Left ventricle myocardium inferior (tissue), 1 donor: ENCODE results near the gene COBLL1. TPM values are rescaled to one million over a fixed set of nuclear protein-coding genes. Genes with fewer than 3 reads are reported as not detected.

ENCODE experiments used
- DNase-seq: peaks from one replicate; pipeline ENCODE4 v3.0.0-alpha.2; 2020
- H3K27ac ChIP-seq: fragments of 200-600 bp; replicated peaks from 2 replicates; pipeline ENCODE4 v1.8.0; 2021
- H3K27me3 ChIP-seq: fragments of 200-600 bp; 2 replicates; pipeline ENCODE4 v1.8.0; 2021; ENCODE audit warnings: low read depth
- H3K36me3 ChIP-seq: fragments of 200-600 bp; 2 replicates; pipeline ENCODE4 v1.8.0; 2021
- H3K4me1 ChIP-seq: fragments of 200-600 bp; 2 replicates; pipeline ENCODE4 v1.8.0; 2021
- H3K4me3 ChIP-seq: fragments of 200-600 bp; 2 replicates; pipeline ENCODE4 v1.8.0; 2021; ENCODE audit warnings: mild to moderate bottlenecking, moderate library complexity
- H3K9me3 ChIP-seq: fragments of 200-600 bp; replicated peaks from 2 replicates; pipeline ENCODE4 v1.8.0; 2021
- CTCF ChIP-seq: fragments of 200-600 bp; IDR thresholded peaks from 2 replicates; pipeline ENCODE4 v1.8.0; 2021; ENCODE audit warnings: antibody characterized with exemption, mild to moderate bottlenecking, borderline replicate concordance
- intact Hi-C: fragments of 100-400 bp; cut with micrococcal nuclease; formaldehyde crosslinking; loops from one replicate; pipeline ENCODE4 v1.11.0; 2022
- long read RNA-seq: library from polyadenylated mRNA; unstranded; transcript quantifications from one replicate; pipeline ENCODE4 v2.0.0, GENCODE V29; 2021
- total RNA-seq: library from RNA; stranded (reverse); fragmentation: NEBNext Ultra II Directional; extraction: Animal tissue kit (Norgen Biotek cat#: 25700); gene quantifications from one replicate; pipeline ENCODE4 v1.2.1, GENCODE V29; 2021
- donor health status: DM: no; HTN: yes; CAD: no; lungs with severe emphysema.

The COBLL1 gene
- 15.3 TPM for total RNA-seq
- long read RNA-seq, partial matches to known transcripts: 2 of 8 reads
- long read RNA-seq, other reads (novel, unspliced or antisense): 6 of 8 reads

GRCh38 chr2:164841719-164842623 lies at the start of gene COBLL1:
Gene COBLL1, minus strand, starts transcription at chr2:164841823. Its CDS starts 627 bp downstream, at chr2:164841196.
- H3K4me3 ChIP-seq: peak within 1 kb of the TSS; percentile 90
- peak; percentile 90 for TF ChIP-seq CTCF
- intact Hi-C loops: loop anchor here (5.0 kb wide), 1 partner anchor 70 kb away; no protein-coding TSS in a partner anchor
- peak; percentile 78 for DNase-seq
- H3K27me3 ChIP-seq: no peaks in the 10 kb centered on the region
- H3K27ac ChIP-seq: peak within 1 kb of the TSS; percentile 97
- H3K4me1 ChIP-seq: peaks cover 50% of the 10 kb centered on the region
- no peaks in the 10 kb centered on the region for H3K9me3 ChIP-seq
- no peaks in the 10 kb centered on the region for H3K36me3 ChIP-seq

- no peak overlapping the region for H3K4me3 ChIP-seq
- intact Hi-C loops: no loop called here
- no peaks in the 10 kb centered on the region for H3K9me3 ChIP-seq
- H3K4me1 ChIP-seq: peaks cover 4% of the 10 kb centered on the region
- DNase-seq: no peak
- H3K27ac ChIP-seq: peak overlapping the region; percentile 17
- H3K36me3 ChIP-seq: no peaks in the 10 kb centered on the region
- no peaks in the 10 kb centered on the region for H3K27me3 ChIP-seq
- TF ChIP-seq CTCF: no peak
These were observed 48.9 kb upstream of the COBLL1 start for GRCh38 chr2:164890544-164890943.

GRCh38 chr2:164888592-164888991 lies 47.0 kb upstream of the COBLL1 start:
- no peak for TF ChIP-seq CTCF
- no peak for DNase-seq
- Histone ChIP-seq H3K9me3 (no peaks in the 10 kb centered on the region), H3K27me3 (no peaks in the 10 kb centered on the region), H3K4me3 (no peak overlapping the region), H3K36me3 (no peaks in the 10 kb centered on the region), H3K27ac (no peak overlapping the region), H3K4me1 (peaks cover 4% of the 10 kb centered on the region)
- intact Hi-C loops: no loop called here

GRCh38 chr2:164887434-164888144 lies 46.0 kb upstream of the COBLL1 start:
- no peak overlapping the region for H3K27ac ChIP-seq
- no peak overlapping the region for H3K4me3 ChIP-seq
- peaks cover 4% of the 10 kb centered on the region for H3K4me1 ChIP-seq
- H3K9me3 ChIP-seq: no peaks in the 10 kb centered on the region
- DNase-seq: no peak
- no peaks in the 10 kb centered on the region for H3K27me3 ChIP-seq
- intact Hi-C loops: no loop called here
- no peaks in the 10 kb centered on the region for H3K36me3 ChIP-seq
- TF ChIP-seq CTCF: no peak

- H3K27me3 ChIP-seq: no peaks in the 10 kb centered on the region
- H3K4me3 ChIP-seq: no peak overlapping the region
- intact Hi-C loops: no loop called here
- no peaks in the 10 kb centered on the region for H3K9me3 ChIP-seq
- no peak for TF ChIP-seq CTCF
- no peak overlapping the region for H3K27ac ChIP-seq
- no peak for DNase-seq
- H3K4me1 ChIP-seq: no peaks in the 10 kb centered on the region
- H3K36me3 ChIP-seq: no peaks in the 10 kb centered on the region
These were observed 40.7 kb upstream of the COBLL1 start for GRCh38 chr2:164882276-164882675.
